HepG2 (cell line): ENCODE data around the gene ATRIP. TPM values are rescaled to one million over a fixed set of nuclear protein-coding genes. Genes with fewer than 3 reads are reported as not detected.

Experiments
- ATAC-seq: fragments of 200-7000 bp; cut with Tn5 transposase; 3 replicates; pipeline ENCODE4 v1.9.1; 2020; ENCODE audit warnings: mild to moderate bottlenecking, moderate library complexity
- BruUV-seq: library from RNA; stranded (reverse); fragments of 400-500 nt; replicated peaks from 2 replicates; lab custom pipeline; 2021; lab: Mats Ljungman, UMichigan
- CTCF ChIA-PET: fragments of 300-600 bp; formaldehyde crosslinking; extraction: SDS; loops from one replicate; lab custom pipeline; 2021; ENCODE audit warnings: low total read pairs, inconsistent platforms, low intra/inter-chr PET ratio; lab: Yijun Ruan, JAX
- POLR2A ChIA-PET: fragments of 350-600 bp; sonication (Branson Sonifier 250); formaldehyde crosslinking; loops from one replicate; lab custom pipeline; 2020; ENCODE audit warnings: antibody characterized with exemption, inconsistent platforms; lab: Yijun Ruan, JAX
- DNase-seq: peaks from one replicate; pipeline ENCODE4 v3.0.0-alpha.2; 2015; ENCODE audit warnings: low spot score
- FAIRE-seq: peaks from 3 replicates; lab custom pipeline; 2011; peaks lifted over from hg19 to GRCh38; lab: Jason Lieb, UNC
- H2AFZ ChIP-seq: one replicate; pipeline ENCODE4 v1.6.1; 2011; ENCODE audit warnings: low read length, inconsistent platforms
- H3K27ac ChIP-seq: fragments of 300-600 bp; 3 replicates; pipeline ENCODE4 v1.8.0; 2011; ENCODE audit warnings: mixed run types, mild to moderate bottlenecking, mixed read lengths, low read length, inconsistent platforms; ENCODE audit not compliant: insufficient read depth; ENCODE audit errors: extremely low read length
- H3K27me3 ChIP-seq, 2 experiments: fragments of 200-600 bp in 1 of 2; 2 replicates in 1 of 2; 3 replicates in 1 of 2; pipeline versions ENCODE4 v1.6.0 to v1.8.0; 2011; ENCODE audit warnings: low read length in 2 of 2, mild to moderate bottlenecking in 2 of 2, moderate library complexity in 2 of 2, inconsistent platforms in 1 of 2; ENCODE audit not compliant: insufficient read depth in 2 of 2, control insufficient read depth in 1 of 2
- H3K36me3 ChIP-seq, 2 experiments: fragments of 200-600 bp in 1 of 2; replicated peaks in 1 of 2; 2 replicates in 1 of 2; 3 replicates in 1 of 2; pipeline versions ENCODE4 v1.5.1 to v1.8.0; 2011; ENCODE audit warnings: low read length in 2 of 2, inconsistent platforms in 1 of 2; ENCODE audit not compliant: insufficient read depth in 2 of 2, control insufficient read depth in 1 of 2
- H3K4me1 ChIP-seq: 2 replicates; pipeline ENCODE4 v1.5.1; 2012; ENCODE audit warnings: low read length, inconsistent platforms; ENCODE audit not compliant: insufficient read depth
- H3K4me2 ChIP-seq: 2 replicates; pipeline ENCODE4 v1.6.0; 2011; ENCODE audit warnings: low read depth, low read length, inconsistent platforms
- H3K4me3 ChIP-seq, 3 experiments: fragments of 200-600 bp in 1 of 3; sonication (generic), shearing (Covaris generic) in 1 of 3; replicated peaks in 1 of 3; 2 replicates each; pipeline ENCODE4 v1.5.1; 2011 to 2016; ENCODE audit warnings: low read length in 3 of 3, inconsistent platforms in 2 of 3, low read depth in 2 of 3, mild to moderate bottlenecking in 2 of 3, control low read depth in 1 of 3, mixed read lengths in 1 of 3; ENCODE audit not compliant: insufficient read depth in 1 of 3
- H3K79me2 ChIP-seq: one replicate; pipeline ENCODE4 v1.6.1; 2011; ENCODE audit warnings: low read length, inconsistent platforms; ENCODE audit not compliant: insufficient read depth
- H3K9ac ChIP-seq: 2 replicates; pipeline ENCODE4 v1.6.0; 2011; ENCODE audit warnings: mild to moderate bottlenecking, low read depth, low read length, inconsistent platforms; ENCODE audit not compliant: insufficient read depth
- H3K9me3 ChIP-seq: 2 replicates; pipeline ENCODE4 v1.5.1; 2012; ENCODE audit warnings: mild to moderate bottlenecking, low read length
- H4K20me1 ChIP-seq: 2 replicates; pipeline ENCODE4 v1.6.0; 2011; ENCODE audit warnings: inconsistent platforms, mild to moderate bottlenecking, low read length, moderate library complexity; ENCODE audit not compliant: insufficient read depth
- AKAP8 ChIP-seq: sonication (generic); formaldehyde crosslinking; IDR thresholded peaks from 2 replicates; pipeline ENCODE4 v1.5.1; 2020; ENCODE audit warnings: mild to moderate bottlenecking, missing genetic modification reagents
- ARNT ChIP-seq: fragments of 450-650 bp; IDR thresholded peaks from 2 replicates; pipeline ENCODE4 v1.6.1; 2017
- CBX5 ChIP-seq: sonication (generic); formaldehyde crosslinking; IDR thresholded peaks from 2 replicates; pipeline ENCODE4 v1.4.0; 2020; ENCODE audit warnings: missing genetic modification reagents, borderline replicate concordance
- CENPX ChIP-seq: sonication (generic); formaldehyde crosslinking; IDR thresholded peaks from 2 replicates; pipeline ENCODE4 v1.9.0; 2021; ENCODE audit warnings: mild to moderate bottlenecking, missing genetic modification reagents, moderate library complexity
- CHCHD3 ChIP-seq: sonication (generic); formaldehyde crosslinking; IDR thresholded peaks from 2 replicates; pipeline ENCODE4 v1.8.0; 2022; ENCODE audit warnings: mild to moderate bottlenecking, missing genetic modification reagents, moderate library complexity
- EED ChIP-seq: sonication (generic); formaldehyde crosslinking; IDR thresholded peaks from 2 replicates; pipeline ENCODE4 v1.5.0; 2020; ENCODE audit warnings: mild to moderate bottlenecking, missing genetic modification reagents
- FLYWCH1 ChIP-seq: sonication (generic); formaldehyde crosslinking; IDR thresholded peaks from 2 replicates; pipeline ENCODE4 v1.8.1; 2023; ENCODE audit warnings: mild to moderate bottlenecking, missing genetic modification reagents
- FOSL2 ChIP-seq: sonication (generic); formaldehyde crosslinking; IDR thresholded peaks from 2 replicates; pipeline ENCODE4 v1.4.0; 2020; ENCODE audit warnings: missing genetic modification reagents
- FOXP1 ChIP-seq, 2 experiments: fragments of 450-650 bp in 1 of 2; IDR thresholded peaks; 2 replicates each; pipeline ENCODE4 v1.6.1; 2017 to 2018; ENCODE audit warnings: antibody characterized with exemption in 1 of 2
- NCOR1 ChIP-seq: fragments of 200-600 bp; sonication (generic); IDR thresholded peaks from 2 replicates; pipeline ENCODE4 v1.7.0; 2017; ENCODE audit warnings: antibody characterized with exemption, low read length, borderline replicate concordance
- POLR2A ChIP-seq, 2 experiments: IDR thresholded peaks; 2 replicates each; pipeline ENCODE4 v1.6.1; 2011; ENCODE audit warnings: low read depth in 2 of 2, low read length in 2 of 2, mild to moderate bottlenecking in 1 of 2, moderate library complexity in 1 of 2; ENCODE audit not compliant: insufficient read depth in 1 of 2
- SIN3B ChIP-seq: fragments of 150-350 bp; IDR thresholded peaks from 2 replicates; pipeline ENCODE4 v1.6.1; 2014; ENCODE audit warnings: low read length
- SNAPC2 ChIP-seq: sonication (generic); formaldehyde crosslinking; IDR thresholded peaks from 2 replicates; pipeline ENCODE4 v1.8.1; 2022; ENCODE audit warnings: mild to moderate bottlenecking, missing genetic modification reagents
- TAF15 ChIP-seq: fragments of 200-400 bp; formaldehyde crosslinking; IDR thresholded peaks from one replicate; pipeline ENCODE4 v1.6.1; 2018; ENCODE audit warnings: mild to moderate bottlenecking, low read depth, low read length; ENCODE audit not compliant: poor library complexity, severe bottlenecking
- YY1 ChIP-seq: IDR thresholded peaks from 2 replicates; pipeline ENCODE4 v1.6.1; 2011; ENCODE audit warnings: low read length, low read depth, moderate library complexity, mild to moderate bottlenecking; ENCODE audit not compliant: insufficient read depth, insufficient replicate concordance
- ZNF253 ChIP-seq: sonication (generic); formaldehyde crosslinking; IDR thresholded peaks from 2 replicates; pipeline ENCODE4 v1.8.0; 2022; ENCODE audit warnings: mild to moderate bottlenecking, missing genetic modification reagents, borderline replicate concordance
- ZNF296 ChIP-seq: sonication (generic); formaldehyde crosslinking; conservative IDR thresholded peaks from 2 replicates; pipeline ENCODE4 v1.5.0; 2020; ENCODE audit warnings: mild to moderate bottlenecking, missing genetic modification reagents
- ZNF883 ChIP-seq: sonication (generic); formaldehyde crosslinking; IDR thresholded peaks from 2 replicates; pipeline ENCODE4 v1.5.1; 2020; ENCODE audit warnings: mild to moderate bottlenecking, missing genetic modification reagents; ENCODE audit errors: not compliant biosample characterization
- WGBS: methylation state at CpG from one replicate; pipeline ENCODE4 v1.1.6; 2017; ENCODE audit warnings: low lambda C conversion rate; 5-methylcytosine and 5-hydroxymethylcytosine counted together
- in situ Hi-C: cut with HindIII; loops from 2 replicates; pipeline ENCODE4 v1.10.0; 2017; ENCODE audit warnings: low pct_unique_long_range_greater_than_20kb; ENCODE audit not compliant: extremely low pct_ligation_motif_present
- intact Hi-C: fragments of 100-400 bp; cut with micrococcal nuclease; formaldehyde crosslinking; loops from one replicate; pipeline ENCODE4 v1.10.0; 2022; ENCODE audit not compliant: unreplicated experiment
- polyA plus RNA-seq, 8 experiments: library from polyadenylated mRNA; depleted of rRNA in 3 of 8; stranded (reverse) in 7 of 8; unstranded in 1 of 8; fragments of >200 nt; fragmentation: Illumina TruSeq in 4 of 8; extraction: Trizol in 4 of 8; gene quantifications; 2 replicates each; pipeline versions ENCODE4 v1.2.1 to v1.2.3, GENCODE V29; 2011 to 2016; ENCODE audit warnings: low read depth in 4 of 8, missing spikeins in 1 of 8, mixed read lengths in 1 of 8; ENCODE audit not compliant: insufficient read depth in 1 of 8
- total RNA-seq, 5 experiments: library from RNA; depleted of rRNA; stranded (reverse); fragments of >200 nt; fragmentation: Illumina TruSeq; extraction: Trizol; gene quantifications; 2 replicates each; pipeline ENCODE4 v1.2.3, GENCODE V29; 2016; ENCODE audit warnings: low read depth in 1 of 5
- TF ChIP-seq, protein P1 (sequence below): sonication (generic); formaldehyde crosslinking; IDR thresholded peaks from 2 replicates; pipeline ENCODE4 v1.9.0; 2021; ENCODE audit warnings: missing genetic modification reagents, mild to moderate bottlenecking, borderline replicate concordance
- TF ChIP-seq, protein P2 (sequence below): sonication (generic); formaldehyde crosslinking; IDR thresholded peaks from 2 replicates; pipeline ENCODE4 v1.4.0; 2020; ENCODE audit warnings: missing genetic modification reagents

Gene ATRIP
- total and polyA plus RNA-seq, 2 of the 13 experiments (the other 11 are each of a cell fraction or from before 2014, with no cell fraction given), result 5.1 to 12.5 TPM

GRCh38 chr3:48398701-48399386 is 47.7 kb upstream of the ATRIP start (continued):
- TF ChIP-seq, protein P1, sequence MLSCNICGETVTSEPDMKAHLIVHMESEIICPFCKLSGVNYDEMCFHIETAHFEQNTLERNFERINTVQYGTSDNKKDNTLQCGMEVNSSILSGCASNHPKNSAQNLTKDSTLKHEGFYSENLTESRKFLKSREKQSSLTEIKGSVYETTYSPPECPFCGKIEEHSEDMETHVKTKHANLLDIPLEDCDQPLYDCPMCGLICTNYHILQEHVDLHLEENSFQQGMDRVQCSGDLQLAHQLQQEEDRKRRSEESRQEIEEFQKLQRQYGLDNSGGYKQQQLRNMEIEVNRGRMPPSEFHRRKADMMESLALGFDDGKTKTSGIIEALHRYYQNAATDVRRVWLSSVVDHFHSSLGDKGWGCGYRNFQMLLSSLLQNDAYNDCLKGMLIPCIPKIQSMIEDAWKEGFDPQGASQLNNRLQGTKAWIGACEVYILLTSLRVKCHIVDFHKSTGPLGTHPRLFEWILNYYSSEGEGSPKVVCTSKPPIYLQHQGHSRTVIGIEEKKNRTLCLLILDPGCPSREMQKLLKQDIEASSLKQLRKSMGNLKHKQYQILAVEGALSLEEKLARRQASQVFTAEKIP (CRISPR knock-in tag), result no peak
- no peak for TF ChIP-seq EED (CRISPR knock-in tag)
- TF ChIP-seq NCOR1, result no peak
- TF ChIP-seq ZNF296 (CRISPR knock-in tag), result no peak
- TF ChIP-seq, protein P2, sequence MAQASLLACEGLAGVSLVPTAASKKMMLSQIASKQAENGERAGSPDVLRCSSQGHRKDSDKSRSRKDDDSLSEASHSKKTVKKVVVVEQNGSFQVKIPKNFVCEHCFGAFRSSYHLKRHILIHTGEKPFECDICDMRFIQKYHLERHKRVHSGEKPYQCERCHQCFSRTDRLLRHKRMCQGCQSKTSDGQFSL, result no peak
- no peak for TF ChIP-seq TAF15

- DNase-seq, result no peak
- ChIA-PET POLR2A (interaction anchor here (1.3 to 4.0 kb wide), 7 partner anchors 10 to 41 kb away, joined by 3 to 71 read pairs (median 22); partner anchors contain the start of genes CCDC51, PLXNB1 and TMA7), CTCF (interaction anchor here (1.6 to 4.8 kb wide), 2 partner anchors 35 to 40 kb away, joined by 5 to 117 read pairs; partner anchors contain the start of genes CCDC51 and TMA7)
- Histone ChIP-seq H3K9me3 (no peaks in the 10 kb centered on the region), H3K79me2 (no peaks in the 10 kb centered on the region), H3K9ac (no peak overlapping the region), H3K36me3 (peaks cover 10 to 13% of the 10 kb centered on the region in 2 experiments; a peak in 4 of 5 replicates), H3K4me1 (peaks cover 17% of the 10 kb centered on the region), H4K20me1 (peaks cover 4% of the 10 kb centered on the region; the same call in 1 of the 2 replicates), H2AFZ (no peak overlapping the region), H3K27me3 (no peaks in the 10 kb centered on the region), H3K27ac (no peak overlapping the region), H3K4me2 (no peak overlapping the region), H3K4me3 (no peak overlapping the region)
- in situ Hi-C loops, result loop anchor here (5.0 kb wide), 1 partner anchor 38 kb away; no protein-coding TSS in a partner anchor
- BruUV-seq, result no TSS peak
- no peak for FAIRE-seq
- 94% methylated on average over 1 of the region's 4 CpGs for whole genome bisulfite sequencing
- ATAC-seq, result peak; percentile 48
- intact Hi-C loops, result loop anchor here (2.0 kb wide), 1 partner anchor 125 kb away; no protein-coding TSS in a partner anchor
- TF ChIP-seq SIN3B (no peak), CBX5 (CRISPR knock-in tag) (0 out of 2 replicates have a peak, but pooled peaks have one; percentile 16), AKAP8 (CRISPR knock-in tag) (peak; percentile 43; the same call in 1 of the 2 replicates), SNAPC2 (CRISPR knock-in tag) (no peak), FOSL2 (CRISPR knock-in tag) (no peak), ZNF883 (no peak), POLR2A (IDR thresholded peaks at IDR 0.05; ENCODE audit: insufficient read depth in 1 of 2, low read depth in 2 of 2, low read length in 2 of 2) (peak in 1 of 2 experiments; percentile 59; a peak in 2 of 4 replicates), ARNT (no peak), CHCHD3 (CRISPR knock-in tag) (no peak), CENPX (no peak), YY1 (no peak), ZNF253 (peak; percentile 23; the same call in 1 of the 2 replicates), FOXP1 (IDR thresholded peaks at IDR 0.05) (no peak), FOXP1 (CRISPR knock-in tag; IDR thresholded peaks at IDR 0.05) (no peak), FLYWCH1 (CRISPR knock-in tag) (no peak)
Measured at GRCh38 chr3:48399387-48400172, 47.0 kb upstream of the ATRIP start.
